ENCODE results near the gene VAV2.
"Not testable (repeated sequence)": the region's sequence is repeated elsewhere in the genome, so short reads cannot be mapped to it uniquely, and the experiment has no call there.

The VAV2 gene

GRCh38 chr9:133933426-133934026, 58.6 kb downstream of the VAV2 start:
- DNase-seq, result no peak

GRCh38 chr9:133932633-133933032, 59.5 kb downstream of the VAV2 start:
- DNase-seq, result no peak

DNA sequence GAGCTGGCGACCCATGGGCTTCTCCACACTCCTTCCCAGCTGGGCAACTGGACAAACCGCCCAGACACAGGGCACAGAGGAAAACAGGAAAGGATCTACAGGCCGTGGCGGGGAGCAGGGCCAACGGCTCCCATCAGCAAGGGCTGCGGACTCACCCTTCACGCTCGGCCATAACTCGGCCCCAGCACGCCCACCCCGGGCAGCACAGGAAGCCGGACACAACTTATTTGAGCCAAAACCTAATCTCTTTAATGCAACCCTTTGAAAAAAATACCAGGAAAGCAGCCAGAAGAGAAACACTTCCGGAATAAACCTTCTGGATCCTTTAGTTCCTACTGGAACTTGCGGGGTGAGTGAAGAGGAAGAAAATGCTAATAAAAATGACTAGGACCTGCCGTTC, 59.9 kb downstream of the VAV2 start:
- DNase-seq, result no peak

GRCh38 chr9:133930682-133931485, 61.2 kb downstream of the VAV2 start:
- no peak for DNase-seq

- DNase-seq, result no peak
Measured at GRCh38 chr9:133930046-133930681, 62.0 kb downstream of the VAV2 start.

DNA sequence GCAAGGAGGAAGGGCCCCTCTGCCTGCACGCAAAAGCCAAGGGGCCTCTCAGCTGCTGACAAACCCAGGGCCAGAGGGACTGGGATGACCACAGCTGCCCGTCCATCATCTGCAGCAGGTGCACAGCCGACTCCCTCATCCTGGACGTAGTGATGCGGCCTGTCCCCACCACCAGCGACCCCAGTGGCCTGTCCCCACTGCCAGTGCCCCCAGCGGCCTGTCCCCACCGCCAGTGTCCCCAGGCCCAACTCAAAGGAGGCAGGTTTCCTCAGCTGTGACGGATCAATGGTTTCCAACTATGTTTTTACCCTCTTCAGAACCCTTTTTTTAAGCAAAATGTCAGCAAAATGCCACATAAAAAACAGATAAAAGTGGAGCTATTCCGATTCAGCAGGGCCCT, 62.5 kb downstream of the VAV2 start:
- no peak for DNase-seq

- no peak for DNase-seq
Measured at GRCh38 chr9:133928248-133928764, 63.8 kb downstream of the VAV2 start.

DNA sequence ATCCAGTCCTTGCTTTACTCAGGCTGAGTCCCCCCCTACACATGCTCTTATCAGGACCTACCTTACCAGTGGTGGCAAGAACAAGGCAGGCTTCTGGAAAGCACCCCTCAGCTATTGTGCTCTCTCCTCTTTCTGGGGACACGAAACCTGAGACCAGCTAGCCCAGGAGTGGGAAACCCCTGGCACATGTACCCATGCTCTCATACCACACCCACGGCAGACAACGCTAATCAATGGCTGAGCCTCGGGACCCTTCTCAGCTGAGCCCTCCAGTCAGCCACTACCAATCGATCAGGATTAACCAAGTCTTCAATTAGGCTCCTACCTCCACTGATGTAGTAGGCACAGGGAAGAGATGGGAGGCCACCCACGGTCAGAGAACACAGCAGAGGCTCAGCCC, 65.1 kb downstream of the VAV2 start:
- DNase-seq, result no peak

DNA sequence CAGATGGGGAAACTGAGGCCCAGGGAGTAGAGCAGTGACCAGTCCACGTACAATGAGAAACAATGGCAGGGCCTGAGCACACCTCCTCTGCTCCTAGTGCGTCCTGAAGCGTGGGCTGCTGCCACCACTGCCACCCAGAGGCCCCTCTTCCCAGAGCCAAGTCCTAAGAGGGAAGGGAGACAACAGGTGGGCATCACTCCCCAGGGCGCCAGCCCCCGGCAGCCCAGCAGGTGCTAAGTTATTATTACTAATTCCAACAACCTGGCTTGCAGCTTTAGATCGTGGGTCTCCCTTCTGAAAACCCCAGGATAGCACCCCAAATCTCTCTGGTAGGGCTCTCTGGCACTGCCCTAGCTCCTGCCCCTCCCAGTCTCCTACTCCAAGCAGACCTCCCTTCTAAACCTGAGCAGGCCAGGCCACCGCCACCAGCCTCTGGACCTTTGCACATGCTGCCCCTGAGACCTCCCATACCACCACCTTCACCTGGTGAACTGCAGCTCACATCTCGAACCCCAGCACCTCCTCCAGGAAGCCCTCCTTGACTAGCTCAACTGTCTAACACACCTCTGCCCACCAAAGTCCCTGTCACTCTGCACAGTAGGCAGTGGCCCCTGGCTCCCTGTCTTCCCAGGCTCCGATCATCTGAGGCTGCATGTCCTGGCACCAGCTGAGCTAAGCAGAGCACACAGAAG, 65.8 kb downstream of the VAV2 start:
- DNase-seq, result no peak

GRCh38 chr9:133924453-133924852, 67.7 kb downstream of the VAV2 start:
- DNase-seq, result no peak

- DNase-seq, result not testable (repeated sequence)
Measured at GRCh38 chr9:133923608-133924007, 68.5 kb downstream of the VAV2 start.

DNA sequence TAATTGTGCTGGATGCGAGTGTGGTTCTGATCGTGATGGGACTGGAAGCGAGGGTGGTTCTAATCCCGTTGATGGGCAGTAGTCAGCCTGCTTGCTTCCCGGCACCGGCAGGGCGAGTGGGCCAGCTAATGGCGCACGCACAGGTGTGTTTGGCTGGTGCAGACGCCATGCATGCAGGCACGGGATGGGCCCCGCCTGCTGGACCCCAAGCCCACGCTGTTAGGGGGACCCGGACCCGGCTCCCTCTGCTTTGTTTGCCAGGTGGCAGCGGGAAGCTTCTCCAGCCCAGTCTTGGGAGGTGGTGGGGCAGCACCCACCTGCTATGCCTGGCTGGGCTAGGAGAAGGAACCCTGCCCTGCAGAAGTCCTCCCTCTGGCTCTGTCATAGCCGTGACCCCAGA, 70.3 kb downstream of the VAV2 start:
- DNase-seq, result no peak

- no peak for DNase-seq
Measured at GRCh38 chr9:133920471-133920870, 71.7 kb downstream of the VAV2 start.

- DNase-seq, result no peak
Measured at GRCh38 chr9:133919253-133920115, 72.6 kb downstream of the VAV2 start.

- DNase-seq, result no peak
Measured at GRCh38 chr9:133918111-133918813, 73.9 kb downstream of the VAV2 start.

DNA sequence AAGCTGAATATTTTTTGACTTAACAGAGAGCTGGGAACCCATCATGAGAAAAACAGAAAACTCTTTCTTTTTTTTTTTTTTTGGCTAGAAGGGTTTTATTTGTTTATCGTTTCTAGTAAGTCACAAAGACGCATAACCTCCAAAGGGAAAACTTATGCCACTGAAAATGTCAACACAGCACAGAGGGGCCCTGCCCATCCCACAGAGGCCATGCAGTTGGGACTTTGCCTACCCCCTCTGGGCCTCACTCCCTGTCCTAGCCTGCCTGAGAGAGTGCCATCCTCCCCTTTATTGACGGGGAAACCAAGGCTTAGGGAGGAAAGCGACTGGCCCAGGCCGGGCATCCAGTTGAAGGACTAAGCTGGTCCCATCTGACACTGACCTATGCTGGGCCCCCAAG, 74.7 kb downstream of the VAV2 start:
- no peak for DNase-seq

DNA sequence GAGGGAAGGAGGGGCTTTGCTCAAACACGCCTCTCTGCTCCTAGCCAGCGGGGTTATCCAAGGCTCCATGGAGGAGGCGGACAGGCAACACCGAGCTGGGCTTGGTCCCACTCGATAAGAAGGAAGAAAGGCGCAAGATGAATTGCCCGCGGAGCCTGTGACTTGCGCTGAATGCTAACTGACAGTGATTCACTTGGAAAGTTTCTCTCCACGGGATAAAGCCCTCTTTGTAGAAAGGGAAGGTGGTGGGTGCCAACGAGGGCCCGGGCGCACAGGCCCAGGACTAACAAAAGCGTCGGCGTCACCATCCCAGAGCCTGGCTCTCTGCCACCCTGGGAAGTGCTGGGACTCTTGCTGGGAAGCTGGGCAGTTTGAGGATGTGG, 76.0 kb downstream of the VAV2 start:
- DNase-seq, result no peak

GRCh38 chr9:133915534-133916158, 76.5 kb downstream of the VAV2 start:
- DNase-seq, result no peak

GRCh38 chr9:133914442-133915342, 77.4 kb downstream of the VAV2 start:
- DNase-seq, result no peak

Measured in suppressor macrophage treated with lipopolysaccharide for 4 hours (primary cell).